HepG2 (cell line): ENCODE results near the gene PLCXD3. TPM values are rescaled to one million over a fixed set of nuclear protein-coding genes. Genes with fewer than 3 reads are reported as not detected.

ENCODE experiments used
- ATAC-seq: fragments of 200-7000 bp; cut with Tn5 transposase; 3 replicates; pipeline ENCODE4 v1.9.1; 2020; ENCODE audit warnings: mild to moderate bottlenecking, moderate library complexity
- BruUV-seq: library from RNA; stranded (reverse); fragments of 400-500 nt; replicated peaks from 2 replicates; lab custom pipeline; 2021; lab: Mats Ljungman, UMichigan
- CTCF ChIA-PET: fragments of 300-600 bp; formaldehyde crosslinking; extraction: SDS; loops from one replicate; lab custom pipeline; 2021; ENCODE audit warnings: low total read pairs, inconsistent platforms, low intra/inter-chr PET ratio; lab: Yijun Ruan, JAX
- POLR2A ChIA-PET: fragments of 350-600 bp; sonication (Branson Sonifier 250); formaldehyde crosslinking; loops from one replicate; lab custom pipeline; 2020; ENCODE audit warnings: antibody characterized with exemption, inconsistent platforms; lab: Yijun Ruan, JAX
- DNase-seq: peaks from one replicate; pipeline ENCODE4 v3.0.0-alpha.2; 2015; ENCODE audit warnings: low spot score
- FAIRE-seq: peaks from 3 replicates; lab custom pipeline; 2011; peaks lifted over from hg19 to GRCh38; lab: Jason Lieb, UNC
- H2AFZ ChIP-seq: one replicate; pipeline ENCODE4 v1.6.1; 2011; ENCODE audit warnings: low read length, inconsistent platforms
- H3K27ac ChIP-seq: fragments of 300-600 bp; 3 replicates; pipeline ENCODE4 v1.8.0; 2011; ENCODE audit warnings: mixed run types, mild to moderate bottlenecking, mixed read lengths, low read length, inconsistent platforms; ENCODE audit not compliant: insufficient read depth; ENCODE audit errors: extremely low read length
- H3K27me3 ChIP-seq, 2 experiments: fragments of 200-600 bp in 1 of 2; 2 replicates in 1 of 2; 3 replicates in 1 of 2; pipeline versions ENCODE4 v1.6.0 to v1.8.0; 2011; ENCODE audit warnings: low read length in 2 of 2, mild to moderate bottlenecking in 2 of 2, moderate library complexity in 2 of 2, inconsistent platforms in 1 of 2; ENCODE audit not compliant: insufficient read depth in 2 of 2, control insufficient read depth in 1 of 2
- H3K36me3 ChIP-seq, 2 experiments: fragments of 200-600 bp in 1 of 2; replicated peaks in 1 of 2; 2 replicates in 1 of 2; 3 replicates in 1 of 2; pipeline versions ENCODE4 v1.5.1 to v1.8.0; 2011; ENCODE audit warnings: low read length in 2 of 2, inconsistent platforms in 1 of 2; ENCODE audit not compliant: insufficient read depth in 2 of 2, control insufficient read depth in 1 of 2
- H3K4me1 ChIP-seq: 2 replicates; pipeline ENCODE4 v1.5.1; 2012; ENCODE audit warnings: low read length, inconsistent platforms; ENCODE audit not compliant: insufficient read depth
- H3K4me2 ChIP-seq: 2 replicates; pipeline ENCODE4 v1.6.0; 2011; ENCODE audit warnings: low read depth, low read length, inconsistent platforms
- H3K4me3 ChIP-seq, 3 experiments: fragments of 200-600 bp in 1 of 3; sonication (generic), shearing (Covaris generic) in 1 of 3; replicated peaks in 1 of 3; 2 replicates each; pipeline ENCODE4 v1.5.1; 2011 to 2016; ENCODE audit warnings: low read length in 3 of 3, inconsistent platforms in 2 of 3, low read depth in 2 of 3, mild to moderate bottlenecking in 2 of 3, control low read depth in 1 of 3, mixed read lengths in 1 of 3; ENCODE audit not compliant: insufficient read depth in 1 of 3
- H3K79me2 ChIP-seq: one replicate; pipeline ENCODE4 v1.6.1; 2011; ENCODE audit warnings: low read length, inconsistent platforms; ENCODE audit not compliant: insufficient read depth
- H3K9ac ChIP-seq: 2 replicates; pipeline ENCODE4 v1.6.0; 2011; ENCODE audit warnings: mild to moderate bottlenecking, low read depth, low read length, inconsistent platforms; ENCODE audit not compliant: insufficient read depth
- H3K9me3 ChIP-seq: 2 replicates; pipeline ENCODE4 v1.5.1; 2012; ENCODE audit warnings: mild to moderate bottlenecking, low read length
- H4K20me1 ChIP-seq: 2 replicates; pipeline ENCODE4 v1.6.0; 2011; ENCODE audit warnings: inconsistent platforms, mild to moderate bottlenecking, low read length, moderate library complexity; ENCODE audit not compliant: insufficient read depth
- AGO2 ChIP-seq: fragments of 200-400 bp; formaldehyde crosslinking; optimal IDR thresholded peaks from 2 replicates; pipeline ENCODE3; 2017; ENCODE audit warnings: mild to moderate bottlenecking, low read depth, low read length, moderate library complexity
- FOXO1 ChIP-seq: sonication (generic); formaldehyde crosslinking; IDR thresholded peaks from 2 replicates; pipeline ENCODE4 v1.4.0; 2020; ENCODE audit warnings: missing genetic modification reagents
- HNRNPH1 ChIP-seq: fragments of 200-400 bp; formaldehyde crosslinking; optimal IDR thresholded peaks from 2 replicates; pipeline ENCODE3; 2017; ENCODE audit warnings: mild to moderate bottlenecking, low read depth, low read length
- ISX ChIP-seq: sonication (generic); formaldehyde crosslinking; conservative IDR thresholded peaks from 2 replicates; pipeline ENCODE4 v1.5.0; 2020; ENCODE audit warnings: missing genetic modification reagents
- MTA1 ChIP-seq: sonication (generic); formaldehyde crosslinking; IDR thresholded peaks from 2 replicates; pipeline ENCODE4 v1.4.0; 2020; ENCODE audit warnings: missing genetic modification reagents, mild to moderate bottlenecking, borderline replicate concordance
- POLR2AphosphoS5 ChIP-seq: IDR thresholded peaks from 2 replicates; pipeline ENCODE4 v1.6.1; 2012; ENCODE audit warnings: low read depth, low read length
- RCOR2 ChIP-seq: IDR thresholded peaks from 2 replicates; pipeline ENCODE4 v1.6.1; 2016; ENCODE audit warnings: missing biosample characterization, missing genetic modification reagents
- ZBTB7A ChIP-seq: sonication (generic); formaldehyde crosslinking; IDR thresholded peaks from 2 replicates; pipeline ENCODE4 v1.8.0; 2022; ENCODE audit warnings: mild to moderate bottlenecking, missing genetic modification reagents
- ZNF839 ChIP-seq: sonication (generic); formaldehyde crosslinking; IDR thresholded peaks from 2 replicates; pipeline ENCODE4 v1.4.0; 2020; ENCODE audit warnings: missing genetic modification reagents, mild to moderate bottlenecking, borderline replicate concordance
- WGBS: methylation state at CpG from one replicate; pipeline ENCODE4 v1.1.6; 2017; ENCODE audit warnings: low lambda C conversion rate; 5-methylcytosine and 5-hydroxymethylcytosine counted together
- in situ Hi-C: cut with HindIII; loops from 2 replicates; pipeline ENCODE4 v1.10.0; 2017; ENCODE audit warnings: low pct_unique_long_range_greater_than_20kb; ENCODE audit not compliant: extremely low pct_ligation_motif_present
- intact Hi-C: fragments of 100-400 bp; cut with micrococcal nuclease; formaldehyde crosslinking; loops from one replicate; pipeline ENCODE4 v1.10.0; 2022; ENCODE audit not compliant: unreplicated experiment
- polyA plus RNA-seq, 8 experiments: library from polyadenylated mRNA; depleted of rRNA in 3 of 8; stranded (reverse) in 7 of 8; unstranded in 1 of 8; fragments of >200 nt; fragmentation: Illumina TruSeq in 4 of 8; extraction: Trizol in 4 of 8; gene quantifications; 2 replicates each; pipeline versions ENCODE4 v1.2.1 to v1.2.3, GENCODE V29; 2011 to 2016; ENCODE audit warnings: low read depth in 4 of 8, missing spikeins in 1 of 8, mixed read lengths in 1 of 8; ENCODE audit not compliant: insufficient read depth in 1 of 8
- total RNA-seq, 5 experiments: library from RNA; depleted of rRNA; stranded (reverse); fragments of >200 nt; fragmentation: Illumina TruSeq; extraction: Trizol; gene quantifications; 2 replicates each; pipeline ENCODE4 v1.2.3, GENCODE V29; 2016; ENCODE audit warnings: low read depth in 1 of 5
- TF ChIP-seq, protein P1 (sequence below): sonication (generic); formaldehyde crosslinking; IDR thresholded peaks from 2 replicates; pipeline ENCODE4 v1.8.1; 2023; ENCODE audit warnings: mild to moderate bottlenecking, missing genetic modification reagents
- TF ChIP-seq, protein P2 (sequence below): sonication (generic); formaldehyde crosslinking; IDR thresholded peaks from 2 replicates; pipeline ENCODE4 v1.9.0; 2021; ENCODE audit warnings: missing genetic modification reagents, mild to moderate bottlenecking, borderline replicate concordance

Gene PLCXD3
- total and polyA plus RNA-seq, 2 of the 13 experiments (the other 11 are each of a cell fraction or from before 2014, with no cell fraction given): not detected

DNA sequence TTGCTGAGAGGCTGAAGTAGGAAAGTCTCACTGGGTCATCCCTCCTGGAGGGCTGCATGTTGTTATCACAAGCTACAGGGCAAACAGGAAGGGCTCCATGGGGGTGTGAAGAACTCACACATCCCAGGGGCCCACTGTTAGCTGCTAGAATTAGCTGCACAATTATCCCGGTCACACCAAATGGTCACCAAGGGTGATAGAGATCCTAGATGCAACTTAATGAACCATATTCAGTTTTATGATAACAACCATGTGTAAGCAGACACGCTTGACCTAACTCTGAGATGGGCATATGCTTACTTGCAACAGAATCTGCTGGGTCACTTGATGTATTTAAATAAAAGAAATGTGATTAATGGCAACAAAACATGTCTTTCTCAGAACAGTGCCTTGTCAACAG, 153.6 kb downstream of the PLCXD3 start:
- in situ Hi-C loops: no loop called here
- ChIA-PET POLR2A (no interaction called here), CTCF (no interaction called here)
- BruUV-seq: no TSS peak
- Histone ChIP-seq H3K4me1 (no peaks in the 10 kb centered on the region), H3K27ac (no peak overlapping the region), H3K79me2 (no peaks in the 10 kb centered on the region), H4K20me1 (no peaks in the 10 kb centered on the region), H3K9me3 (no peaks in the 10 kb centered on the region), H2AFZ (no peak overlapping the region), H3K9ac (no peak overlapping the region), H3K27me3 (no peaks in the 10 kb centered on the region), H3K36me3 (no peaks in the 10 kb centered on the region), H3K4me3 (no peak overlapping the region), H3K4me2 (no peak overlapping the region)
- DNase-seq (no peak), ATAC-seq (no peak), FAIRE-seq (no peak)
- WGBS: 3% methylated on average over 2 of the region's 2 CpGs
- TF ChIP-seq ISX (CRISPR knock-in tag): no peak
- TF ChIP-seq POLR2AphosphoS5: no peak
- TF ChIP-seq, protein P1, sequence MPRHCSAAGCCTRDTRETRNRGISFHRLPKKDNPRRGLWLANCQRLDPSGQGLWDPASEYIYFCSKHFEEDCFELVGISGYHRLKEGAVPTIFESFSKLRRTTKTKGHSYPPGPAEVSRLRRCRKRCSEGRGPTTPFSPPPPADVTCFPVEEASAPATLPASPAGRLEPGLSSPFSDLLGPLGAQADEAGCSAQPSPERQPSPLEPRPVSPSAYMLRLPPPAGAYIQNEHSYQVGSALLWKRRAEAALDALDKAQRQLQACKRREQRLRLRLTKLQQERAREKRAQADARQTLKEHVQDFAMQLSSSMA (CRISPR knock-in tag): no peak
- no peak for TF ChIP-seq HNRNPH1
- TF ChIP-seq, protein P2, sequence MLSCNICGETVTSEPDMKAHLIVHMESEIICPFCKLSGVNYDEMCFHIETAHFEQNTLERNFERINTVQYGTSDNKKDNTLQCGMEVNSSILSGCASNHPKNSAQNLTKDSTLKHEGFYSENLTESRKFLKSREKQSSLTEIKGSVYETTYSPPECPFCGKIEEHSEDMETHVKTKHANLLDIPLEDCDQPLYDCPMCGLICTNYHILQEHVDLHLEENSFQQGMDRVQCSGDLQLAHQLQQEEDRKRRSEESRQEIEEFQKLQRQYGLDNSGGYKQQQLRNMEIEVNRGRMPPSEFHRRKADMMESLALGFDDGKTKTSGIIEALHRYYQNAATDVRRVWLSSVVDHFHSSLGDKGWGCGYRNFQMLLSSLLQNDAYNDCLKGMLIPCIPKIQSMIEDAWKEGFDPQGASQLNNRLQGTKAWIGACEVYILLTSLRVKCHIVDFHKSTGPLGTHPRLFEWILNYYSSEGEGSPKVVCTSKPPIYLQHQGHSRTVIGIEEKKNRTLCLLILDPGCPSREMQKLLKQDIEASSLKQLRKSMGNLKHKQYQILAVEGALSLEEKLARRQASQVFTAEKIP: no peak
- TF ChIP-seq MTA1: no peak
- no peak for TF ChIP-seq FOXO1
- TF ChIP-seq ZNF839 (CRISPR knock-in tag): no peak
- no peak for TF ChIP-seq ZBTB7A (CRISPR knock-in tag)
- TF ChIP-seq RCOR2 (CRISPR knock-in tag): no peak
- no peak for TF ChIP-seq AGO2
- intact Hi-C loops: no loop called here
